ENCODE data around the gene AGBL4.

AGBL4 gene

GRCh38 chr1:49125746-49126145, 898.0 kb downstream of the AGBL4 start:
- no peak for DNase-seq
- Histone ChIP-seq H3K36me3 (no peaks in the 10 kb centered on the region), H3K9me3 (peaks cover 0 to 3% (median 0%) of the 10 kb centered on the region in 3 donors), H3K4me3 (no peak overlapping the region), H3K27me3 (no peaks in the 10 kb centered on the region), H3K4me1 (no peaks in the 10 kb centered on the region), H3K27ac (no peak overlapping the region)
- no peak for TF ChIP-seq CTCF (IDR thresholded peaks at IDR 0.05)
- intact Hi-C loops (cut with DNase I; ENCODE audit: low total_unique reads), result no loop called here

- DNase-seq, result no peak
- no peaks in the 10 kb centered on the region for H3K4me1 ChIP-seq
- H3K27ac ChIP-seq, result no peak overlapping the region
- H3K36me3 ChIP-seq, result no peaks in the 10 kb centered on the region
- no peaks in the 10 kb centered on the region for H3K27me3 ChIP-seq
- intact Hi-C loops (cut with DNase I; ENCODE audit: low total_unique reads), result no loop called here
- no peak for TF ChIP-seq CTCF (IDR thresholded peaks at IDR 0.05)
- peaks cover 0 to 10% (median 0%) of the 10 kb centered on the region in 3 donors for H3K9me3 ChIP-seq
- H3K4me3 ChIP-seq, result no peak overlapping the region
These were observed 911.8 kb downstream of the AGBL4 start for GRCh38 chr1:49111931-49112330.

- Histone ChIP-seq H3K27me3 (no peaks in the 10 kb centered on the region), H3K4me1 (no peaks in the 10 kb centered on the region), H3K4me3 (no peak overlapping the region), H3K27ac (no peak overlapping the region), H3K36me3 (no peaks in the 10 kb centered on the region), H3K9me3 (no peaks in the 10 kb centered on the region)
- no peak for DNase-seq
- no peak for TF ChIP-seq CTCF (IDR thresholded peaks at IDR 0.05)
- intact Hi-C loops (cut with DNase I; ENCODE audit: low total_unique reads), result no loop called here
These were observed 917.3 kb downstream of the AGBL4 start for GRCh38 chr1:49106445-49106844.

- Histone ChIP-seq H3K36me3 (no peaks in the 10 kb centered on the region), H3K27ac (no peak overlapping the region), H3K4me1 (no peaks in the 10 kb centered on the region), H3K9me3 (no peaks in the 10 kb centered on the region), H3K4me3 (no peak overlapping the region), H3K27me3 (no peaks in the 10 kb centered on the region)
- TF ChIP-seq CTCF (IDR thresholded peaks at IDR 0.05), result no peak
- DNase-seq, result no peak
- intact Hi-C loops (cut with DNase I; ENCODE audit: low total_unique reads), result no loop called here
These were observed 919.2 kb downstream of the AGBL4 start for GRCh38 chr1:49104575-49104974.

GRCh38 chr1:49102752-49103151, 921.0 kb downstream of the AGBL4 start:
- no peak for DNase-seq
- H3K36me3 ChIP-seq, result no peaks in the 10 kb centered on the region
- H3K27me3 ChIP-seq, result no peaks in the 10 kb centered on the region
- no peak for TF ChIP-seq CTCF (IDR thresholded peaks at IDR 0.05)
- no peak overlapping the region for H3K27ac ChIP-seq
- no peak overlapping the region for H3K4me3 ChIP-seq
- no peaks in the 10 kb centered on the region for H3K4me1 ChIP-seq
- intact Hi-C loops (cut with DNase I; ENCODE audit: low total_unique reads), result no loop called here
- H3K9me3 ChIP-seq, result no peaks in the 10 kb centered on the region

- Histone ChIP-seq H3K27ac (no peak overlapping the region), H3K4me1 (no peaks in the 10 kb centered on the region), H3K27me3 (no peaks in the 10 kb centered on the region), H3K9me3 (no peaks in the 10 kb centered on the region), H3K36me3 (no peaks in the 10 kb centered on the region), H3K4me3 (no peak overlapping the region)
- no peak for TF ChIP-seq CTCF (IDR thresholded peaks at IDR 0.05)
- no peak for DNase-seq
- intact Hi-C loops (cut with DNase I; ENCODE audit: low total_unique reads), result no loop called here
These were observed 924.9 kb downstream of the AGBL4 start for GRCh38 chr1:49098866-49099265.
